ENCODE results near the gene CHRDL2. TPM values are rescaled to one million over a fixed set of nuclear protein-coding genes. Genes with fewer than 3 reads are reported as not detected.

CHRDL2 gene
- total and polyA plus RNA-seq, 2 of the 4 experiments (the other 2 are of a cell fraction), result 0.80 TPM; not detected in 1

GRCh38 chr11:74693531-74693930 lies 37.7 kb downstream of the CHRDL2 start:
- ChIA-PET CTCF (interaction anchor here (0.9 to 1.7 kb wide), 2 partner anchors 9 to 67 kb away, joined by 4 to 5 read pairs; no protein-coding TSS in a partner anchor), POLR2A (ENCODE audit: unreplicated experiment) (no interaction called here)
- Histone ChIP-seq H3K9me1 (ENCODE audit: insufficient read depth, low read length) (peaks cover 15% of the 10 kb centered on the region), H3K14ac (replicated peaks; ENCODE audit: low read depth, low read length) (0 out of 2 replicates have a peak overlapping the region, but pooled peaks have one; percentile 35), H3K4me3 (ENCODE audit: insufficient read depth, low read depth, low read length) (no peak overlapping the region), H4K5ac (ENCODE audit: low read depth, low read length) (no peak overlapping the region; the same call in 1 of the 2 replicates), H2BK120ac (ENCODE audit: low read depth, low read length) (peak overlapping the region; percentile 62), H4K91ac (ENCODE audit: insufficient read depth, low read depth, low read length) (no peak overlapping the region; the same call in 1 of the 2 replicates), H3K79me1 (ENCODE audit: low read depth in 1 of 2, low read length in 2 of 2) (no peaks in the 10 kb centered on the region), H4K20me1 (ENCODE audit: insufficient read depth, low read length) (no peaks in the 10 kb centered on the region), H2AK9ac (replicated peaks; ENCODE audit: low read depth, low read length, poor library complexity) (no peak overlapping the region), H3K18ac (ENCODE audit: low read depth, low read length) (0 out of 2 replicates have a peak overlapping the region, but pooled peaks have one; percentile 34), H3K27me3 (ENCODE audit: control insufficient read depth, insufficient read depth, low read length) (no peaks in the 10 kb centered on the region; the same call in 1 of the 2 replicates), H3K56ac (ENCODE audit: extremely low read depth, insufficient read depth, low read length) (no peak overlapping the region), H3K23ac (ENCODE audit: low read depth, low read length) (no peak overlapping the region), H3K4me1 (ENCODE audit: control insufficient read depth, insufficient read depth, low read length) (peaks cover 27% of the 10 kb centered on the region), H2BK15ac (ENCODE audit: low read depth, low read length) (peak overlapping the region; percentile 36; the same call in 1 of the 3 replicates), H2BK20ac (ENCODE audit: low read depth, low read length) (peak overlapping the region; percentile 57; the same call in 1 of the 2 replicates), H4K8ac (ENCODE audit: low read depth in 2 of 2, low read length in 2 of 2) (no peak overlapping the region), H3K9ac (ENCODE audit: low read depth, low read length) (no peak overlapping the region), H3K36me3 (ENCODE audit: control insufficient read depth, insufficient read depth, low read length) (no peaks in the 10 kb centered on the region), H3K9me3 (ENCODE audit: control insufficient read depth, insufficient read depth, low read length) (no peaks in the 10 kb centered on the region), H2BK5ac (ENCODE audit: low read depth, low read length, poor library complexity, severe bottlenecking) (no peak overlapping the region), H3K4me2 (ENCODE audit: low read depth, low read length) (no peak overlapping the region), H3K4ac (ENCODE audit: low read depth, low read length) (peak overlapping the region; percentile 10; the same call in 1 of the 2 replicates), H2AK5ac (ENCODE audit: low read depth, low read length) (peak overlapping the region; percentile 84; the same call in 1 of the 2 replicates), H3K27ac (ENCODE audit: insufficient read depth, low read length) (no peak overlapping the region), H2AFZ (replicated peaks; ENCODE audit: low read length, poor library complexity) (no peak overlapping the region)
- no TSS peak for BruUV-seq (replicated peaks)
- intact Hi-C loops (cut with micrococcal nuclease), result no loop called here
- TF ChIP-seq CTCF (conservative IDR thresholded peaks at IDR 0.05; ENCODE audit: low read depth, low read length), result no peak
- TF ChIP-seq MXI1 (IDR thresholded peaks at IDR 0.05; ENCODE audit: borderline replicate concordance, low read depth, low read length), result no peak
- TF ChIP-seq BHLHE40 (IDR thresholded peaks at IDR 0.05; ENCODE audit: low read depth, low read length), result no peak
- TF ChIP-seq CEBPB (IDR thresholded peaks at IDR 0.05; ENCODE audit: low read depth, low read length), result no peak
- no peak for TF ChIP-seq POLR2A (IDR thresholded peaks at IDR 0.05; ENCODE audit: low read depth, low read length)
- no peak for TF ChIP-seq NFE2L2 (IDR thresholded peaks at IDR 0.05; ENCODE audit: low read depth, low read length)
- no peak for TF ChIP-seq FOS (IDR thresholded peaks at IDR 0.05; ENCODE audit: low read depth, low read length)
- no peak for TF ChIP-seq RAD21 (IDR thresholded peaks at IDR 0.05; ENCODE audit: low read length)
- TF ChIP-seq MAFK (IDR thresholded peaks at IDR 0.05; ENCODE audit: low read depth, low read length), result no peak
- TF ChIP-seq RFX5 (IDR thresholded peaks at IDR 0.05; ENCODE audit: low read depth, low read length), result no peak
- no peak for TF ChIP-seq USF2 (IDR thresholded peaks at IDR 0.05; ENCODE audit: low read depth, low read length)
- no peak for TF ChIP-seq CHD1 (IDR thresholded peaks at IDR 0.05; ENCODE audit: low read depth, low read length)
- no peak for TF ChIP-seq MAZ (IDR thresholded peaks at IDR 0.05; ENCODE audit: borderline replicate concordance, low read depth, low read length)
- TF ChIP-seq ELK1 (IDR thresholded peaks at IDR 0.05; ENCODE audit: borderline replicate concordance, low read depth, low read length), result no peak
- TF ChIP-seq SMC3 (IDR thresholded peaks at IDR 0.05; ENCODE audit: low read depth, low read length), result no peak
- TF ChIP-seq RCOR1 (IDR thresholded peaks at IDR 0.05; ENCODE audit: insufficient replicate concordance, low read length), result no peak
- 95% methylated on average over 4 of the region's 5 CpGs; no CpG with 5 or more reads in 1 of the 2 experiments for WGBS, 2 experiments (ENCODE audit: extremely low coverage in 2 of 2, insufficient read length in 1 of 2)
- no peak for DNase-seq
- dilution Hi-C loops (cut with HindIII; ENCODE audit: low sequenced_read_pairs, unreplicated experiment), result no loop called here
- in situ Hi-C loops (cut with MboI; ENCODE audit: low sequenced_read_pairs), result no loop called here
- ATAC-seq (ENCODE audit: low read depth), result no peak
